ENCODE results near the gene NIPA2. TPM values are rescaled to one million over a fixed set of nuclear protein-coding genes. Genes with fewer than 3 reads are reported as not detected.

Gene NIPA2
- total RNA-seq, 1 experiment from 2014 or later = 108 TPM

GRCh38 chr15:22844421-22845288, 6.2 kb downstream of the NIPA2 start:
- Histone ChIP-seq H3F3A (ENCODE audit: low read length, unreplicated experiment) (no peaks in the 10 kb centered on the region), H3K9ac (ENCODE audit: low read length) (no peak overlapping the region), H3K27me3 (ENCODE audit: low read length) (no peaks in the 10 kb centered on the region), H3K9me2 (replicated peaks; ENCODE audit: low read length) (no peaks in the 10 kb centered on the region), H4K20me1 (ENCODE audit: low read length) (peaks cover 34% of the 10 kb centered on the region), H2AFZ (ENCODE audit: low read length) (no peak overlapping the region), H3K4me1 (ENCODE audit: insufficient read depth, low read length) (peaks cover 9% of the 10 kb centered on the region), H3K9me3 (ENCODE audit: low read length) (no peaks in the 10 kb centered on the region), H3K79me2 (ENCODE audit: low read length) (peaks cover 94% of the 10 kb centered on the region), H3K4me2 (ENCODE audit: low read length) (no peak overlapping the region), H3K36me3 (ENCODE audit: low read depth, low read length) (peaks cover 38% of the 10 kb centered on the region), H3K4me3 (ENCODE audit: low read length) (no peak overlapping the region), H3K27ac (ENCODE audit: low read length) (no peak overlapping the region)
- DNase-seq = no peak
- no peak for ATAC-seq
- CTCF ChIA-PET = no interaction called here
- POLR2A ChIA-PET (ENCODE audit: unreplicated experiment) = no interaction called here
- intact Hi-C loops (cut with micrococcal nuclease) = no loop called here
- TF ChIP-seq EZH2 (IDR thresholded peaks at IDR 0.05; ENCODE audit: low read length, unreplicated experiment) (no peak), EZH2phosphoT487 (IDR thresholded peaks at IDR 0.05; ENCODE audit: borderline replicate concordance, low read length) (no peak), CTCF (conservative IDR thresholded peaks at IDR 0.05; ENCODE audit: low read depth, low read length) (no peak)
- no TSS peak for BruUV-seq (replicated peaks)

GRCh38 chr15:22845289-22845900, 6.9 kb downstream of the NIPA2 start:
- H3K9me3 ChIP-seq (ENCODE audit: low read length) = no peaks in the 10 kb centered on the region
- H3K36me3 ChIP-seq (ENCODE audit: low read depth, low read length) = peaks cover 41% of the 10 kb centered on the region
- H3K4me1 ChIP-seq (ENCODE audit: insufficient read depth, low read length) = peaks cover 8% of the 10 kb centered on the region
- CTCF ChIA-PET = no interaction called here
- H3K27ac ChIP-seq (ENCODE audit: low read length) = no peak overlapping the region
- no peaks in the 10 kb centered on the region for H3K9me2 ChIP-seq (replicated peaks; ENCODE audit: low read length)
- no peak for DNase-seq
- peaks cover 94% of the 10 kb centered on the region for H3K79me2 ChIP-seq (ENCODE audit: low read length)
- intact Hi-C loops (cut with micrococcal nuclease) = no loop called here
- no peak overlapping the region for H3K9ac ChIP-seq (ENCODE audit: low read length)
- POLR2A ChIA-PET (ENCODE audit: unreplicated experiment) = no interaction called here
- H3K27me3 ChIP-seq (ENCODE audit: low read length) = no peaks in the 10 kb centered on the region
- TF ChIP-seq CTCF (conservative IDR thresholded peaks at IDR 0.05; ENCODE audit: low read depth, low read length) (no peak), EZH2phosphoT487 (IDR thresholded peaks at IDR 0.05; ENCODE audit: borderline replicate concordance, low read length) (no peak), EZH2 (IDR thresholded peaks at IDR 0.05; ENCODE audit: low read length, unreplicated experiment) (no peak)
- no peaks in the 10 kb centered on the region for H3F3A ChIP-seq (ENCODE audit: low read length, unreplicated experiment)
- ATAC-seq = no peak
- no TSS peak for BruUV-seq (replicated peaks)
- H3K4me2 ChIP-seq (ENCODE audit: low read length) = no peak overlapping the region
- no peak overlapping the region for H2AFZ ChIP-seq (ENCODE audit: low read length)
- H4K20me1 ChIP-seq (ENCODE audit: low read length) = peaks cover 41% of the 10 kb centered on the region
- no peak overlapping the region for H3K4me3 ChIP-seq (ENCODE audit: low read length)

GRCh38 chr15:22846073-22846472, 7.6 kb downstream of the NIPA2 start:
- CTCF ChIA-PET = no interaction called here
- DNase-seq = no peak
- no peak for ATAC-seq
- intact Hi-C loops (cut with micrococcal nuclease) = no loop called here
- H3K9me3 ChIP-seq (ENCODE audit: low read length) = no peaks in the 10 kb centered on the region
- no peak overlapping the region for H3K9ac ChIP-seq (ENCODE audit: low read length)
- no peak overlapping the region for H3K4me3 ChIP-seq (ENCODE audit: low read length)
- POLR2A ChIA-PET (ENCODE audit: unreplicated experiment) = no interaction called here
- no peak overlapping the region for H3K4me2 ChIP-seq (ENCODE audit: low read length)
- no peak overlapping the region for H2AFZ ChIP-seq (ENCODE audit: low read length)
- TF ChIP-seq EZH2phosphoT487 (IDR thresholded peaks at IDR 0.05; ENCODE audit: borderline replicate concordance, low read length) (no peak), EZH2 (IDR thresholded peaks at IDR 0.05; ENCODE audit: low read length, unreplicated experiment) (no peak), CTCF (conservative IDR thresholded peaks at IDR 0.05; ENCODE audit: low read depth, low read length) (no peak)
- H3K4me1 ChIP-seq (ENCODE audit: insufficient read depth, low read length) = peaks cover 2% of the 10 kb centered on the region
- no peaks in the 10 kb centered on the region for H3K9me2 ChIP-seq (replicated peaks; ENCODE audit: low read length)
- no TSS peak for BruUV-seq (replicated peaks)
- no peaks in the 10 kb centered on the region for H3F3A ChIP-seq (ENCODE audit: low read length, unreplicated experiment)
- H4K20me1 ChIP-seq (ENCODE audit: low read length) = peaks cover 39% of the 10 kb centered on the region
- H3K36me3 ChIP-seq (ENCODE audit: low read depth, low read length) = peaks cover 43% of the 10 kb centered on the region
- peaks cover 94% of the 10 kb centered on the region for H3K79me2 ChIP-seq (ENCODE audit: low read length)
- no peak overlapping the region for H3K27ac ChIP-seq (ENCODE audit: low read length)
- H3K27me3 ChIP-seq (ENCODE audit: low read length) = no peaks in the 10 kb centered on the region
